ENCODE measurements around the gene CCDC40.

The CCDC40 gene

GRCh38 chr17:80000981-80001775 is 35.3 kb upstream of the CCDC40 start:
- no peak for DNase-seq (ENCODE audit: low read depth in 2 of 2)

DNA sequence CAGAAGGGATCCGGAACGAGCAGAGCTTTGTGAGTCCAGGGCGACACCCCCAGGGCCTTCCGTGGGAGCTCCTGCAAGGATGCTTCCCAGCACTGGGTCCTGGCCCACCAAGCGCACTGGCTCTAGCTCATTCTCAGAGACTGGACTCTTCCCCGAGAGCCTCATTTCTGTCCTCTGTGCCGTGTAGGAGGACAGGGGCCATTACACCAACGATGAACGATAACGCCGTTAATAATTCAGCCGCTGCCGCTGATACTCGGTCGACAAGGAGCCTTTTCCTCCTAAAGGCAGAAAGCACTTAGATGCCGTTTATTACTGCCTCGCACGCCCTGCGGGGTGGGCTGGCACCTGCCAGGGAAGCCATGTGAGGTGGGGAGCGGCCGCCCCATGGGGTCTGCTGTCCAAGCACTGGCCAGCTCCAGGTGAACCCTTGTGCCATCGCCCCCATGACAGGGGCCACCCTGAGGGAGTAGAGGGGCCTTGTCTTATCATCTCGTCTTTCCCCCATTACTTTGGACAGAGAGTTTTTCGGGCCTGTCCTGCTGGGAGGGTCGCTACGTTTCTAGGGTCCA is 34.3 kb upstream of the CCDC40 start:
- DNase-seq (ENCODE audit: low read depth in 2 of 2): no peak

- no peak for DNase-seq (ENCODE audit: low read depth in 2 of 2)
Observed at GRCh38 chr17:80002690-80003490, 33.6 kb upstream of the CCDC40 start.

GRCh38 chr17:80003969-80004368 is 32.5 kb upstream of the CCDC40 start:
- DNase-seq (ENCODE audit: low read depth in 2 of 2): no peak

- no peak for DNase-seq (ENCODE audit: low read depth in 2 of 2)
Observed at GRCh38 chr17:80005360-80006338, 30.8 kb upstream of the CCDC40 start.

- no peak for DNase-seq (ENCODE audit: low read depth in 2 of 2)
Observed at GRCh38 chr17:80006339-80006720, 30.1 kb upstream of the CCDC40 start.

DNA sequence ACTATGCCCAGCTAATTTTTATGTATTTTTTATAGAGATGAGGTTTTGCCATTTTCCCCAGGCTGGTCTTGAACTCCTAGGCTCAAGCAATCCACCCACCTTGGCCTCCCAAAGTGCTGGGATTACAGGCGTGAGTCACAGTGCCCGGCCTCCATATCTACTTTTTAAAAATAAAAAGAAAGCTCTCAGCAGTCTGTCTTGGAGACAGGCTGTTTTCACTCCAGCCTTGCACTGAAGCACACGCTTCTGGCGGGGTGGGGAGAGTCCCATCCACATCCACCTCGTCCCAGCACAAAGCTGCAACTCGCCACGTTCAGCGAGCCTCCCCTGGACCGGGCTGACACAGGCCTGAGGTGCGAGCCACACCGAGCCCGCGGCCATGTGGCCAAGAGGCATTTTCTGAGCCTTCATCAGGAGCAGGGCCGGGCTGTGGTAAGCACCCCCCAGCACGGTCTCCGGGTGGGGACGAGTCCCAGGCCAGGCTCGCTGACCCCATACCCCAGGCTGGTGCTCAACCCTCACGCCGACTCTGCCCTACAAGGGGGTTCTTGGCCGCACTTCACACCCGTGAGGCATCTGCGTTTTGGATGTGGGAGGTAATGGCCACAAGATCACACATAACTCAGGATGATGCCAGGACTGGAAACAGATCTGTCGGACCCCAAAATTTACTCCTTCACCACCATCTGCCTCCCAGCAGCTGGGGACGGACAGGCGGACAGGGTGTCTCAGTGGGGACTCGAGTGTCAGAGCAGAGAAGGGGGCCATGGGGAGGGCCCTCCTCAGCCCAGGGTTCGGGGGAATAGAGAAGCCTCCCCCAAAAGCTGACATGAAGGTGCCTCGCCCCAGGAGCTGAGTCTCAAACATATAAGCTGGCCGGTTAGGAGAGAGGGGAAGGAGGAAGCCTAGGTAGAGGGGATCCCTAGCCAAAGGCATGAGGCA is 29.4 kb upstream of the CCDC40 start:
- no peak for DNase-seq (ENCODE audit: low read depth in 2 of 2)

- DNase-seq (ENCODE audit: low read depth in 2 of 2): no peak
Observed at GRCh38 chr17:80007939-80008338, 28.5 kb upstream of the CCDC40 start.

GRCh38 chr17:80008383-80008840 is 28.0 kb upstream of the CCDC40 start:
- DNase-seq (ENCODE audit: low read depth in 2 of 2): peak; percentile 38 to 47

- no peak for DNase-seq (ENCODE audit: low read depth in 2 of 2)
Observed at GRCh38 chr17:80008848-80009247, 27.6 kb upstream of the CCDC40 start.

GRCh38 chr17:80009391-80010282 is 26.8 kb upstream of the CCDC40 start:
- DNase-seq (ENCODE audit: low read depth in 2 of 2): no peak

DNA sequence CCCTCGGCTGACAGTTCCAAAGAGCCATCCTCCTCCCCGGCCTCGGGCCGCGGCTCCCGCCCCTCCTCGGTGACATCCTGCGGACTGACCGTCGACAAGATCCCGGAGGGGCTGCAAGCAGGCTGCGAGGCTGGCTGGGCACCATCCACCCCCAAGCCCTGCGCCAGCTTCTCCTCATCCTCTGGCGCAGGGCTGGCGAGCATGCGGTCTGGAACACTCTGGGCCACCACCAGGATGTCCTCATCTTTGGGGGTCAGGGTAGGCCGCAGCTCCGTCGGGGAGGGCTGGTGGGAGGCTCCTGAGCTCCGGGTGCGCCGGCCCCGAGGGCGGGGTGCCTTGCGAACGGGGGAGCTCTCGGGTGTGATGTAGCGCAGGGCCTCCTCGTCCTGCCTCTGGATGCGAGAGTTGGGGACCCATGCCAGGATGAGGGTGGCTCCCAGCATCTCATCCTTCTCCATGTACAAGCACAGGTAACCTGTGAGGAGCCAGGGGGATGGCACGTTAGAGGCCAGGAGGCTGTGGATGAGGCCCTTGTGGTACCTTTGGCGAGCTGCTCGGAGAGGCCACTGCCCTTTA is 26.1 kb upstream of the CCDC40 start:
- no peak for DNase-seq (ENCODE audit: low read depth in 2 of 2)

- no peak for DNase-seq (ENCODE audit: low read depth in 2 of 2)
Observed at GRCh38 chr17:80011989-80012555, 24.4 kb upstream of the CCDC40 start.

- DNase-seq (ENCODE audit: low read depth in 2 of 2): no peak
Observed at GRCh38 chr17:80012765-80013741, 23.4 kb upstream of the CCDC40 start.

DNA sequence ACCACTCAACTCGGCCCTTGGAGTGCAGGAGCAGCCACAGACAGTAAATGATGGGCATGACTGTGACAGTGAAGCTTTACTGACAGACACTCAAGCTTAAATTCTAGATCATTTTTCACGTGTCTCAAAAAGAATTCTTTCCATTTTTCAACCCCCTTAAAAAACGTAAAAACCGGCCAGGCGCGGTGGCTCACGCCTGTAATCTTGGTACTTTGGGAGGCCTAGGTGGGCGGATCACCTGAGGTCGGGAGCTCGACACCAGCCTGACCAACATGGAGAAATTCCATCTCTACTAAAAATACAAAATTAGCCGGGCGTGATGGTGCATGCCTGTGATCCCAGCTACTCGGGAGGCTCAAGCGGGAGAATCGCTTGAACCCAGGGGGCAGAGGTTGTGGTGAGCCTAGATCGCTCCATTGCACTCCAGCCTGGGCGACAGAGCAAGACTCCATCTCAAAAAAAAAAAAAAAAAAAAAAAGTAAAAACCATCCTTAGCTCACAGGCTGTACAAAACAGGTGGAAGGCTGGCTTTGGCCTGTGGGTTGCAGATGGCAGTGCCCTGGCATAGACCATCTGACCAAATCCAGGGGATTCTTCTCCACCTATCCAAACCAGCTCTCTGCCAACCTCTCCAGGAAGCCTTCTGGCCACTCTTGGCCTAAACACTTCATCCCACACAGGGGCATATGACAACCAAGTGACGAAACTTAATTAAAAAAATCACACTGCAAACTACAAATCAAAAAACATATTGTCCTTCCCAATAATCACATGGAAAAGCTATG is 19.0 kb upstream of the CCDC40 start:
- DNase-seq (ENCODE audit: low read depth in 2 of 2): no peak

- no peak for DNase-seq (ENCODE audit: low read depth in 2 of 2)
Observed at GRCh38 chr17:80018917-80019651, 17.4 kb upstream of the CCDC40 start.

Data from activated CD8-positive, alpha-beta memory T cell treated with anti-CD3 and anti-CD28 coated beads for 4 hours (primary cell).